ENCODE measurements around the gene ZKSCAN2. TPM values are rescaled to one million over a fixed set of nuclear protein-coding genes. Genes with fewer than 3 reads are reported as not detected.

ZKSCAN2 gene
- total and polyA plus RNA-seq, 9 of the 15 experiments (the other 6 are each of a cell fraction or from before 2014, with no cell fraction given), result 1.3 to 9.5 (median 4.2) TPM

GRCh38 chr16:25289466-25289865 is 31.8 kb upstream of the ZKSCAN2 start (continued):
- TF ChIP-seq LARP7 (IDR thresholded peaks at IDR 0.05), result no peak
- no peak for TF ChIP-seq ZBTB43 (CRISPR knock-in tag; IDR thresholded peaks at IDR 0.05)
- TF ChIP-seq ZNF655 (CRISPR knock-in tag; IDR thresholded peaks at IDR 0.05), result no peak
- TF ChIP-seq ZBTB17 (CRISPR knock-in tag; IDR thresholded peaks at IDR 0.05), result no peak

- Histone ChIP-seq H3K9me1 (ENCODE audit: control insufficient read depth, insufficient read depth, low read length) (no peaks in the 10 kb centered on the region), H2AFZ (ENCODE audit: low read depth, low read length) (no peak overlapping the region), H3K4me2 (ENCODE audit: insufficient read depth, low read length) (no peak overlapping the region), H3K27me3 (ENCODE audit: control insufficient read depth in 2 of 2, insufficient read depth in 2 of 2, low read length in 2 of 2) (peaks cover 5 to 6% of the 10 kb centered on the region in 2 experiments; a peak in 2 of 5 replicates), H3K79me2 (ENCODE audit: control insufficient read depth, insufficient read depth, low read length) (no peaks in the 10 kb centered on the region), H3K9me3 (replicated peaks; ENCODE audit: control insufficient read depth, insufficient read depth, low read depth, low read length) (no peaks in the 10 kb centered on the region), H4K20me1 (replicated peaks; ENCODE audit: control insufficient read depth, insufficient read depth, low read length) (no peaks in the 10 kb centered on the region), H3K9ac (ENCODE audit: insufficient read depth in 1 of 2, low read depth in 2 of 2, low read length in 2 of 2) (no peak overlapping the region), H3K4me3 (no peak overlapping the region), H3K36me3 (ENCODE audit: control insufficient read depth, insufficient read depth, low read length) (no peaks in the 10 kb centered on the region), H3K4me1 (replicated peaks in 1 of 2; ENCODE audit: control insufficient read depth in 2 of 2, insufficient read depth in 2 of 2, low read length in 2 of 2) (no peaks in the 10 kb centered on the region), H3K27ac (ENCODE audit: extremely low read depth, low read depth, low read length) (no peak overlapping the region)
- CTCF ChIA-PET (ENCODE audit: low intra/inter-chr PET ratio), result no interaction called here
- no peak for FAIRE-seq
- no peak for ATAC-seq
- no TSS peak for BruUV-seq (replicated peaks)
- TF ChIP-seq ZNF740 (CRISPR knock-in tag; IDR thresholded peaks at IDR 0.05), result no peak
- no peak for TF ChIP-seq ZNF740 (tag; IDR thresholded peaks at IDR 0.05)
- TF ChIP-seq NFE2L1 (tag; IDR thresholded peaks at IDR 0.05; ENCODE audit: borderline replicate concordance, low read depth), result no peak
- no peak for TF ChIP-seq RBM22 (IDR thresholded peaks at IDR 0.05; ENCODE audit: low read depth, low read length, poor library complexity, severe bottlenecking)
- TF ChIP-seq IFI16 (CRISPR knock-in tag; IDR thresholded peaks at IDR 0.05), result no peak
- TF ChIP-seq SAP30 (IDR thresholded peaks at IDR 0.05; ENCODE audit: borderline replicate concordance, insufficient read depth, low read depth, low read length, poor library complexity, severe bottlenecking), result no peak
- TF ChIP-seq CGGBP1 (CRISPR knock-in tag; IDR thresholded peaks at IDR 0.05), result no peak
- TF ChIP-seq CREBBP (IDR thresholded peaks at IDR 0.05; ENCODE audit: low read depth, low read length), result no peak
- TF ChIP-seq ZNF239 (CRISPR knock-in tag; IDR thresholded peaks at IDR 0.05), result no peak
- no peak for TF ChIP-seq ZBTB2 (IDR thresholded peaks at IDR 0.05)
- TF ChIP-seq ZSCAN29 (IDR thresholded peaks at IDR 0.05), result no peak
- TF ChIP-seq ETS2 (tag; IDR thresholded peaks at IDR 0.05; ENCODE audit: borderline replicate concordance, poor library complexity, severe bottlenecking), result no peak
- no peak for TF ChIP-seq ZFX (CRISPR knock-in tag; IDR thresholded peaks at IDR 0.05)
- no peak for DNase-seq (ENCODE audit: extremely low read depth in 1 of 4, low spot score in 3 of 4)
- POLR2A ChIA-PET, result interaction anchor here (1.4 kb wide), 1 partner anchor 92 kb away, joined by 3 read pairs; no protein-coding TSS in a partner anchor
- WGBS (ENCODE audit: insufficient coverage, low coverage, missing lambda C conversion rate), result 34% methylated on average over 7 of the region's 7 CpGs
- in situ Hi-C loops (cut with MboI), result no loop called here
- intact Hi-C loops (cut with micrococcal nuclease), result no loop called here
Measured at GRCh38 chr16:25279491-25279890, 21.8 kb upstream of the ZKSCAN2 start.
